Ishikawa (cell line): Measurements from ENCODE around the gene LFNG.

Experiments
- CREB1 ChIP-seq: IDR thresholded peaks from 2 replicates; pipeline ENCODE4 v1.6.1; 2012; ENCODE audit warnings: low read depth
- EP300 ChIP-seq: IDR thresholded peaks from 2 replicates; pipeline ENCODE4 v1.6.1; 2012; ENCODE audit warnings: borderline replicate concordance
- FOXM1 ChIP-seq: IDR thresholded peaks from 2 replicates; pipeline ENCODE4 v1.6.1; 2012; ENCODE audit warnings: low read depth, borderline replicate concordance
- REST ChIP-seq: IDR thresholded peaks from 2 replicates; pipeline ENCODE4 v1.6.1; 2012; ENCODE audit warnings: low read depth, mild to moderate bottlenecking
- TAF1 ChIP-seq: IDR thresholded peaks from 2 replicates; pipeline ENCODE4 v1.6.1; 2012; ENCODE audit warnings: low read depth, mild to moderate bottlenecking
- TEAD4 ChIP-seq: IDR thresholded peaks from 2 replicates; pipeline ENCODE4 v1.6.1; 2012
- YY1 ChIP-seq: IDR thresholded peaks from 2 replicates; pipeline ENCODE4 v1.6.1; 2012; ENCODE audit warnings: low read depth
- ZBTB7A ChIP-seq: IDR thresholded peaks from 2 replicates; pipeline ENCODE4 v1.6.1; 2012; ENCODE audit warnings: low read depth
- TF ChIP-seq, protein P1 (sequence below): IDR thresholded peaks from 2 replicates; pipeline ENCODE4 v1.6.1; 2012

DNA sequence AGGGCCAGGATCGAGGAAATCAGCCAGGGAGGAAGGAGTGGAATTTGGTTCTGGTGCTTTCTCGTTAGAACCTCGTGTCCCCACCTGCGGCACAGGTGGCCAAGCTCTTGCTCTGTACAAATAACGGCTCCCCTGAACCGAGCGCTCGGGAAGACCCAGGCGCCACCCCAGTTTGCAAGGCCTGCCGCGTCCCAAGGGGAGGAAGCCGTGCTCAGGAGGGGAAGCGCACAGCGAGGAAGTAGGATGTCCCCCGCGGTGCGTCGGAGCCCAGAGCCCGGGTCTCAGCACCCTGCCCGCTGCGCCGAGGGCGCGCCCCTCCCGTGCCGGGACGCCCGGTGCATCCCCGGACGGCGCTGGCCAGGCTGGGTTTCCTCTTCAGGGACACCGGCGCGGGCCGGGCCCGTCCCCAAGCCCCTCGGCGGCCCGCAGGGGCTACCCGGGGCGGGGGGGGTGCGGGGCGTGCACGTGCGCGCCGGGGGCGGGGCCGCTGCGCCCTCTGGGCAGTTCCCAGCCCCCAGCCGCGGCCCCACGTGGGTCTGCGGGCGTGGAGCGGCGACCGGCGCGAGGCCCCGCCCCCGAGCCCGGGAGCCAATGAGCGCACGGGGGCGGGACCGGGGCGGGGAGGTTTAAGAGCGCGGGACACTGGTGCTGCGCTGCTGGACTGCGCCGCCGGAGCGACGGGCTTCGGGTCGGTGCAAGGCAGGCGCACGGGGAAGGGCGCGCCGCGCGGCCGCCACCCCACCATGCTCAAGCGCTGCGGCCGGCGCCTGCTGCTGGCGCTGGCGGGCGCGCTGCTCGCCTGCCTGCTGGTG lies at the start of gene LFNG:
- TF ChIP-seq REST = 0 out of 2 replicates have a peak, but pooled peaks have one; percentile 32
- TF ChIP-seq TAF1 = peak; percentile 90; the same call in 1 of the 2 replicates
- 0 out of 2 replicates have a peak, but pooled peaks have one; percentile 19 for TF ChIP-seq YY1
- TF ChIP-seq, protein P1, sequence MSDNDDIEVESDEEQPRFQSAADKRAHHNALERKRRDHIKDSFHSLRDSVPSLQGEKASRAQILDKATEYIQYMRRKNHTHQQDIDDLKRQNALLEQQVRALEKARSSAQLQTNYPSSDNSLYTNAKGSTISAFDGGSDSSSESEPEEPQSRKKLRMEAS = peak; percentile 66
- no peak for TF ChIP-seq ZBTB7A
- no peak for TF ChIP-seq FOXM1
- TF ChIP-seq CREB1 = no peak
- no peak; the same call in 1 of the 2 replicates for TF ChIP-seq EP300
- no peak for TF ChIP-seq TEAD4
